Neuronal stem cell (in vitro differentiated cells): ENCODE results near the gene PPFIA1.

ENCODE experiments used
- DNase-seq: peaks from one replicate; pipeline ENCODE4 v3.0.0-alpha.2; 2013; ENCODE audit warnings: low spot score
- H2AFZ ChIP-seq: one replicate; pipeline ENCODE4 v1.6.1; 2013; ENCODE audit warnings: mild to moderate bottlenecking, low read length, inconsistent platforms
- H2AK5ac ChIP-seq: 2 replicates; pipeline ENCODE4 v1.6.1; 2013; ENCODE audit warnings: low read depth, mild to moderate bottlenecking, inconsistent platforms, low read length, moderate library complexity, mixed read lengths
- H2BK120ac ChIP-seq: 2 replicates; pipeline ENCODE4 v1.6.1; 2013; ENCODE audit warnings: low read depth, mild to moderate bottlenecking, inconsistent platforms, low read length, moderate library complexity, mixed read lengths
- H2BK12ac ChIP-seq: one replicate; pipeline ENCODE4 v1.6.1; 2013; ENCODE audit warnings: low read length, inconsistent platforms
- H2BK15ac ChIP-seq: 2 replicates; pipeline ENCODE4 v1.6.1; 2013; ENCODE audit warnings: mild to moderate bottlenecking, low read length, inconsistent platforms, mixed read lengths
- H2BK5ac ChIP-seq: one replicate; pipeline ENCODE4 v1.6.1; 2013; ENCODE audit warnings: inconsistent platforms, mild to moderate bottlenecking, low read length, moderate library complexity
- H3K14ac ChIP-seq: one replicate; pipeline ENCODE4 v1.6.1; 2013; ENCODE audit warnings: low read length, inconsistent platforms
- H3K18ac ChIP-seq: 2 replicates; pipeline ENCODE4 v1.6.1; 2013; ENCODE audit warnings: low read length, inconsistent platforms
- H3K23ac ChIP-seq: 2 replicates; pipeline ENCODE4 v1.6.1; 2013; ENCODE audit warnings: low read depth, mild to moderate bottlenecking, mixed read lengths, low read length, inconsistent platforms; ENCODE audit not compliant: poor library complexity
- H3K27ac ChIP-seq: replicated peaks from 3 replicates; pipeline ENCODE4 v1.5.1; 2013; ENCODE audit warnings: low read length, inconsistent platforms
- H3K27me3 ChIP-seq, 3 experiments: 2 replicates each; pipeline ENCODE4 v1.6.1; 2013; ENCODE audit warnings: low read length in 3 of 3, mild to moderate bottlenecking in 2 of 3, inconsistent platforms in 1 of 3, low read depth in 1 of 3, mixed read lengths in 1 of 3, moderate library complexity in 1 of 3; ENCODE audit not compliant: control insufficient read depth in 3 of 3, insufficient read depth in 3 of 3
- H3K36me3 ChIP-seq, 2 donors: replicated peaks in 1 of 2; 2 replicates each; pipeline ENCODE4 v1.6.1; 2013; ENCODE audit warnings: low read length in 2 of 2; ENCODE audit not compliant: control insufficient read depth in 2 of 2, insufficient read depth in 2 of 2
- H3K4ac ChIP-seq: 2 replicates; pipeline ENCODE4 v1.6.1; 2013; ENCODE audit warnings: inconsistent platforms, mild to moderate bottlenecking, low read length, moderate library complexity
- H3K4me1 ChIP-seq, 2 donors: 1 replicate in 1 of 2; 2 replicates in 1 of 2; pipeline ENCODE4 v1.6.1; 2013; ENCODE audit warnings: low read length in 2 of 2, low read depth in 1 of 2; ENCODE audit not compliant: control insufficient read depth in 2 of 2, insufficient read depth in 1 of 2
- H3K4me2 ChIP-seq: one replicate; pipeline ENCODE4 v1.6.1; 2013; ENCODE audit warnings: mild to moderate bottlenecking, low read length, inconsistent platforms; ENCODE audit not compliant: insufficient read depth, poor library complexity, severe bottlenecking
- H3K4me3 ChIP-seq, 2 donors: 2 replicates each; pipeline ENCODE4 v1.5.1; 2013; ENCODE audit warnings: low read length in 2 of 2, mild to moderate bottlenecking in 2 of 2, inconsistent platforms in 1 of 2, moderate library complexity in 1 of 2
- H3K79me1 ChIP-seq: one replicate; pipeline ENCODE4 v1.6.1; 2013; ENCODE audit warnings: low read depth, mild to moderate bottlenecking, inconsistent platforms, low read length, moderate library complexity
- H3K9ac ChIP-seq: one replicate; pipeline ENCODE4 v1.6.1; 2013; ENCODE audit warnings: mild to moderate bottlenecking, low read depth, low read length, inconsistent platforms; ENCODE audit not compliant: poor library complexity
- H3K9me3 ChIP-seq, 2 donors: replicated peaks in 1 of 2; 2 replicates each; pipeline versions ENCODE3 to v1.6.1; 2013; ENCODE audit warnings: low read length in 2 of 2, mild to moderate bottlenecking in 2 of 2, inconsistent platforms in 1 of 2, low read depth in 1 of 2, mixed read lengths in 1 of 2, moderate library complexity in 1 of 2; ENCODE audit not compliant: control insufficient read depth in 2 of 2, insufficient read depth in 1 of 2
- H4K8ac ChIP-seq: one replicate; pipeline ENCODE4 v1.6.1; 2013; ENCODE audit warnings: low read depth, mild to moderate bottlenecking, inconsistent platforms, low read length, moderate library complexity
- H4K91ac ChIP-seq: one replicate; pipeline ENCODE4 v1.6.1; 2013; ENCODE audit warnings: low read length, low read depth, mild to moderate bottlenecking, inconsistent platforms; ENCODE audit not compliant: poor library complexity
- WGBS, 2 donors: extraction: QIAGEN DNeasy Blood & Tissue Kit; methylation state at CpG; one replicate each; pipeline ENCODE4 v1.1.7; 2013; ENCODE audit warnings: missing lambda C conversion rate in 2 of 2, mixed read lengths in 1 of 2; ENCODE audit not compliant: insufficient read length in 2 of 2, insufficient replicate concordance in 1 of 2; ENCODE audit errors: extremely low coverage in 2 of 2; 5-methylcytosine and 5-hydroxymethylcytosine counted together

The PPFIA1 gene

DNA sequence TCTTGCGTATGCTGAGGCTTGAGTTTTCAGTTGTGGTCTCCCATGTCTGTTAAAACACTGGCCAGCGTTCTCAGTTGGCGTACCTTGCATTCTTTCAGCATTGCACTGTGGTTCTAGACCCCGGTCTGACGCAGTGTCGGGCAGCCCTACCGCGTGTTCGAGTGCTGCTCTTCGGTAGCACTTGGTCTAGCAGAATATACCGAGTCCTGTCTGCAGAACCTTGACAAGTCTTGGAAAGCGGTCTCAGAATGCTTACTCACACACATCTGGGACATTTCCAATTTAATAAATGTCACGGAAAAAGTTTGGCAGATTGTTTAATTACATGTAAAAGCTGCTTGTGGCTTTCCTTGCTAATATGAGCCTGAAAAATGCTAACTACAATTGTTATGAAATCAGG, 32.6 kb downstream of the PPFIA1 start:
- Histone ChIP-seq H2BK120ac (no peak overlapping the region), H4K8ac (no peak overlapping the region), H3K27ac (no peak overlapping the region), H3K36me3 (peaks cover 6 to 70% of the 10 kb centered on the region in 2 donors), H4K91ac (no peak overlapping the region), H3K4ac (no peak overlapping the region), H3K18ac (no peak overlapping the region), H3K9ac (no peak overlapping the region), H3K4me1 (no peaks in the 10 kb centered on the region), H3K79me1 (peaks cover 8% of the 10 kb centered on the region), H3K23ac (no peak overlapping the region), H3K4me2 (no peak overlapping the region), H2AK5ac (no peak overlapping the region), H2BK5ac (no peak overlapping the region), H3K27me3 (no peaks in the 10 kb centered on the region), H3K9me3 (no peaks in the 10 kb centered on the region), H3K14ac (no peak overlapping the region), H2BK12ac (no peak overlapping the region), H3K4me3 (no peak overlapping the region), H2AFZ (no peak overlapping the region), H2BK15ac (no peak overlapping the region)
- WGBS, 2 donors: no CpG with 5 or more reads among the region's 13 CpGs
- DNase-seq: no peak

DNA sequence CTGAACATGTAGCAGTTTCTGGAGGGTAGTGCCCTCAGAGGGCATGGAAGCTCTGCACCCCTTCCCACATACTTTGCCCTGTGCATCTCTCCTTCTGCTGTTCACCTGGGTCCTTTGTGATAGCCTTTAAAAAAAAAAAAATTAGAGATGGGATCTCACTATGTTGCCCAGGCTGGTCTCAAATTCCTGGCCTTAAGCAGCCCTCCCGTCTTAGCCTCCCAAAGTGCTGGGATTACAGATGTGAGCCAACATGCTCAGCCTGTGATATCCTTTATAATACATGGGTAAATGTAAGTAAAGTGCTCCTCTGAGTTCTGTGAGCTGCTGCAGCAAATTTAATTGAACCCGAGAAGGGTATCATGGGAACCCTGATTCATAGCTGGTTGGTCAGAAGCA, 33.7 kb downstream of the PPFIA1 start:
- H3K23ac ChIP-seq: no peak overlapping the region
- H2AFZ ChIP-seq: no peak overlapping the region
- no peak overlapping the region for H3K27ac ChIP-seq
- H3K4me2 ChIP-seq: no peak overlapping the region
- H2BK12ac ChIP-seq: no peak overlapping the region
- H3K14ac ChIP-seq: no peak overlapping the region
- no peak overlapping the region for H2BK15ac ChIP-seq
- H3K27me3 ChIP-seq: no peaks in the 10 kb centered on the region
- H3K4me1 ChIP-seq: no peaks in the 10 kb centered on the region
- no peak overlapping the region for H3K4me3 ChIP-seq
- H3K18ac ChIP-seq: no peak overlapping the region
- no peak overlapping the region for H3K9ac ChIP-seq
- no peak overlapping the region for H2BK120ac ChIP-seq
- H3K4ac ChIP-seq: no peak overlapping the region
- H4K8ac ChIP-seq: no peak overlapping the region
- no peak overlapping the region for H2AK5ac ChIP-seq
- no peak for DNase-seq
- WGBS, 2 donors: no CpG with 5 or more reads among the region's 2 CpGs
- peaks cover 5 to 66% of the 10 kb centered on the region in 2 donors for H3K36me3 ChIP-seq
- no peaks in the 10 kb centered on the region for H3K9me3 ChIP-seq
- peaks cover 8% of the 10 kb centered on the region for H3K79me1 ChIP-seq
- H4K91ac ChIP-seq: no peak overlapping the region
- no peak overlapping the region for H2BK5ac ChIP-seq

DNA sequence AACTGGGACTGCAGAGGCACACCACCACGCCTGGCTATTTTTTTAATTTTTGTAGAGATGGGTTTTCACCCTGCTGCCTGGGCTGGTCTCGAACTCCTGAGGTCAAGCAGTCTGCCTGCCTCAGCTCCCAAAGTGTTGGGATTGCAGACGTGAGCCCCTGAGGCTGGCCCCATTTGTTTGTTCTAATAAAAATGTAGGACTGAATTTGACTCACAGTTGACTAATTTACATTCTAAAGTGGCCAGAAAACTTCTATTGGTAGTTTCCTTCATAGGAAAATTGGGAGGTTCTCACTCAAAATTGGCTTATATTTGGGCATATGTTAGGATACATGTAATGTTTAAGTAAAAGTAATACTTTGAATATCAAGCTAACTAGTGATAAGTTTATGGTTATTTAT, 35.0 kb downstream of the PPFIA1 start:
- Histone ChIP-seq H3K4me3 (no peak overlapping the region), H4K8ac (no peak overlapping the region), H3K18ac (no peak overlapping the region), H2AK5ac (no peak overlapping the region), H3K23ac (no peak overlapping the region), H3K9ac (no peak overlapping the region), H2BK15ac (no peak overlapping the region), H3K79me1 (peaks cover 3% of the 10 kb centered on the region), H4K91ac (no peak overlapping the region), H3K9me3 (no peaks in the 10 kb centered on the region), H3K27me3 (no peaks in the 10 kb centered on the region), H3K4me1 (no peaks in the 10 kb centered on the region), H3K27ac (no peak overlapping the region), H2BK5ac (no peak overlapping the region), H3K4me2 (no peak overlapping the region), H2BK120ac (no peak overlapping the region), H3K36me3 (peaks cover 2 to 66% of the 10 kb centered on the region in 2 donors), H2BK12ac (no peak overlapping the region), H3K4ac (no peak overlapping the region), H2AFZ (no peak overlapping the region), H3K14ac (no peak overlapping the region)
- no CpG with 5 or more reads among the region's 3 CpGs for WGBS, 2 donors
- no peak for DNase-seq

DNA sequence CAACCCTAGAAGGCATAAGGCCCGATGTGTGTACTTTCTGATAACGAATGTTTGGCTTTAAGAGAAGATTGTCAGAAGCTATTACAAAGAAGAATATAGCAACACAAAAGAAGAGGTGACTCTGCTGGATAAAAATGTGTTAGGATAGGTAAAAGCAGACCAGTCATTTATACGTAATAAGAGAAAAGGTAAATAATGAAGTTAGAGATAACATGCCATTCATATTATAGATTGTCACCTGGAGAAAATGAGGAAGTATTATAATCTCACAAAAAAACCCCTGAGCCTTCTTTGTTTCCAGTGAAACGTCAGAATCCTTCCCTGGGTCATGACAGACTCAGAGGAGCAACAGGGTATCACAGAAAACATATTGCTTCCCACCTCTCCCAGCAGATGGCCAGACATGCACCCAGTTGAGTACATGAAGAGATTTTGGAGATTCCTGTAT, 36.1 kb downstream of the PPFIA1 start:
- H3K79me1 ChIP-seq: peaks cover 6% of the 10 kb centered on the region
- no peak overlapping the region for H2BK12ac ChIP-seq
- no peaks in the 10 kb centered on the region for H3K9me3 ChIP-seq
- no CpG with 5 or more reads among the region's 4 CpGs for WGBS, 2 donors
- DNase-seq: no peak
- H3K9ac ChIP-seq: no peak overlapping the region
- H3K27me3 ChIP-seq: no peaks in the 10 kb centered on the region
- H3K4ac ChIP-seq: no peak overlapping the region
- H3K18ac ChIP-seq: no peak overlapping the region
- H3K23ac ChIP-seq: no peak overlapping the region
- H3K4me3 ChIP-seq: no peak overlapping the region
- H3K27ac ChIP-seq: no peak overlapping the region
- H3K4me2 ChIP-seq: no peak overlapping the region
- H2BK5ac ChIP-seq: no peak overlapping the region
- H3K36me3 ChIP-seq: peaks cover 0 to 68% of the 10 kb centered on the region in 2 donors
- no peak overlapping the region for H3K14ac ChIP-seq
- no peak overlapping the region for H2AK5ac ChIP-seq
- no peak overlapping the region for H2BK15ac ChIP-seq
- H3K4me1 ChIP-seq: no peaks in the 10 kb centered on the region
- no peak overlapping the region for H4K91ac ChIP-seq
- H2AFZ ChIP-seq: no peak overlapping the region
- H4K8ac ChIP-seq: no peak overlapping the region
- H2BK120ac ChIP-seq: no peak overlapping the region
